ENCODE data around the gene COX6A1.

DNA sequence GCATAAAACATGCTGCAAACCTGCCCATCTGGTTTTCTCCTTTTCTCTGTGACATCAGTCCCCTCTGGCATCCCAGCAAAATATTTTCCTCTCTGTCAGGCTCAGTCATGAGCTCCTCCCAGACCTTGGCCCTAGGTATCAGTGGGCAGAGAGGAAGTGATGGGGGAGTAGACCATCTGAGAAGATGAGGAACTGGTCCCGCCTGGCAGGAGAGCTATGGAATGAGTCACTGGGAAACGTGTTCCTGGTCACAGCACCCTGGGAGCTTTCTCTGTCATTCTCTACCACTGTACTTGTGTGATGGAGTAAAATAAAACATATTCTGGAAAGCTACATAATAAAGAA lies 36.7 kb downstream of the COX6A1 start:
- TF ChIP-seq, protein P1, sequence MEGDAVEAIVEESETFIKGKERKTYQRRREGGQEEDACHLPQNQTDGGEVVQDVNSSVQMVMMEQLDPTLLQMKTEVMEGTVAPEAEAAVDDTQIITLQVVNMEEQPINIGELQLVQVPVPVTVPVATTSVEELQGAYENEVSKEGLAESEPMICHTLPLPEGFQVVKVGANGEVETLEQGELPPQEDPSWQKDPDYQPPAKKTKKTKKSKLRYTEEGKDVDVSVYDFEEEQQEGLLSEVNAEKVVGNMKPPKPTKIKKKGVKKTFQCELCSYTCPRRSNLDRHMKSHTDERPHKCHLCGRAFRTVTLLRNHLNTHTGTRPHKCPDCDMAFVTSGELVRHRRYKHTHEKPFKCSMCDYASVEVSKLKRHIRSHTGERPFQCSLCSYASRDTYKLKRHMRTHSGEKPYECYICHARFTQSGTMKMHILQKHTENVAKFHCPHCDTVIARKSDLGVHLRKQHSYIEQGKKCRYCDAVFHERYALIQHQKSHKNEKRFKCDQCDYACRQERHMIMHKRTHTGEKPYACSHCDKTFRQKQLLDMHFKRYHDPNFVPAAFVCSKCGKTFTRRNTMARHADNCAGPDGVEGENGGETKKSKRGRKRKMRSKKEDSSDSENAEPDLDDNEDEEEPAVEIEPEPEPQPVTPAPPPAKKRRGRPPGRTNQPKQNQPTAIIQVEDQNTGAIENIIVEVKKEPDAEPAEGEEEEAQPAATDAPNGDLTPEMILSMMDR (IDR thresholded peaks at IDR 0.05), result no peak
- TF ChIP-seq POLR2A (IDR thresholded peaks at IDR 0.05), result no peak
